AG20443 (cell line): Measurements from ENCODE around the gene MTF1.
"Not testable (repeated sequence)": the region's sequence is repeated elsewhere in the genome, so short reads cannot be mapped to it uniquely, and the experiment has no call there.

Experiments used
- DNase-seq: peaks from one replicate; pipeline ENCODE4 v3.0.0; 2012; ENCODE audit warnings: low spot score, mixed read lengths

Gene MTF1

GRCh38 chr1:37859507-37860345 lies at the start of gene MTF1:
MTF1 (minus strand) TSS chr1:37859592; CDS start chr1:37857658, 1,934 bp downstream.
- DNase-seq = peak; percentile 99

DNA sequence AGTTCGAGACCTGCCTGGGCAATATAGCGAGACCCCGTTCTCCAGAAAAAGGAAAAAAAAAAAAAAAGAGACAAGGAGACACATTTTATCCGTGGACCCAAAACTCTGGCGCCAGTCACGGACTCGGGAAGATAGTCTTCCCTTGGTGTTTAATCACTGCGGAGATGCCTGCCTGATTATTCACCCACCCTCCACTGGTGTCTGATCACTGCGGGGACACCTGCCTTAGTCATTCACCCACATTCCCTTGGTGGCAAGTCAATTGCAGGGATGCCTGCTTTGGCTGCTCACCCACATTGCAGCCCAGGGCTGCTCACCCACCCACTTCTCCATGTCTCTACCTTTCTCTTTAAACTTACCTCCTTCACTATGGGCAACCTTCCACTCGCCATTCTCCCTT lies 49.1 kb upstream of the MTF1 start:
- DNase-seq = not testable (repeated sequence)

GRCh38 chr1:37907416-37908125 lies 48.2 kb upstream of the MTF1 start:
- not testable (repeated sequence) for DNase-seq

DNA sequence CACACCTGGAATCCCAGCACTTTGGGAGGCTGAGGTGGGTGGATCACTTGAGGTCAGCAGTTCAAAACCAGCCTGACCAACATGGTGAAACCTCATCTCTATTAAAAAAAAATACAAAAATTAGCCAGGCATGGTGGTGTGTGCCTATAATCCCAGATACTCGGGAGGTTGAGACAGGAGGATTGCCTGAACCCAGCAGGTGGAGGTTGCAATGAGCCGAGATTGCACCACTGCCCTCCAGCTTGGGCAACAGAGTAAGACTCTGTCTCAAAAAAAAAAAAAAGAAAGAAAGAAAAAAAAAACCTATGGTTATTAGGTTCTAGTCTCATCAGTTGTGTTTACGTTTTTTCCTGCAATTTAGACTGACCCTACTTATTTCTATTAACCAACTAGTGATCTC lies 47.2 kb upstream of the MTF1 start:
- not testable (repeated sequence) for DNase-seq

DNA sequence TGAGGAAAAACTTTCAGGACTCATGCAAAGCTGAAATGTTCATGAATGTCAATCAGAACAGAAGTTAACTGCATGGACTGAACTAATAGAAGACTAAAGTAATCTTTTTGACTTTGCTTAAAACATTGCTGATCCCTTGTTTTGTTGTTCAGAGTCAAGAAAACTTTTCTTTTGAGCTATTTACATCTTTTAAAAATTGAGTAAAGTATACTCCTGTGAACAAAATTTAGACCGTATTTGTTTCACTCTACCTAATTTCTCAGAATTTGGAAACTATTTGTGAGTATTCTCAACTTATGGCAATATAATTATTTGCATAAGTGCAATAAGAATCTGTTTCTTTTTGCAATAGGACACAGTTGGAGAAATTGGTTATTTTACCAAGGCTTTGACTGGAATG lies 46.3 kb upstream of the MTF1 start:
- no peak for DNase-seq

- not testable (repeated sequence) for DNase-seq
Observed at GRCh38 chr1:37903921-37904320, 44.5 kb upstream of the MTF1 start.

- DNase-seq = no peak
Observed at GRCh38 chr1:37902983-37903382, 43.6 kb upstream of the MTF1 start.

DNA sequence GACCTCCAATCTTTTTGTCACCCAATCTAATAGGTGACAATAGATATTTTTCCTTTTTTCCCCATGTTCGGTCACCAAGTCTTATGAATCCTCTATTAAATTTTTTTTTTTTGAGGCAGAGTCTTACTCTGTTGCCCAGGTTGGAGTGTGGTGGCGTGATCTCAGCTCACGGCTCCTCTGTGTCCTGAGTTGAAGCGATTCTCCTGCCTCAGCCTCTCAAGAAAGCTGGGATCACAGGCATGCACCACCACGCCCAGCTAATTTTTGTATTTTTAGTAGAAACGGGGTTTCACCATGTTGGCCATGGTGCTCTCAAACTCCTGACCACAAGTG lies 42.5 kb upstream of the MTF1 start:
- no peak for DNase-seq

- DNase-seq = no peak
Observed at GRCh38 chr1:37901191-37901892, 42.0 kb upstream of the MTF1 start.

DNA sequence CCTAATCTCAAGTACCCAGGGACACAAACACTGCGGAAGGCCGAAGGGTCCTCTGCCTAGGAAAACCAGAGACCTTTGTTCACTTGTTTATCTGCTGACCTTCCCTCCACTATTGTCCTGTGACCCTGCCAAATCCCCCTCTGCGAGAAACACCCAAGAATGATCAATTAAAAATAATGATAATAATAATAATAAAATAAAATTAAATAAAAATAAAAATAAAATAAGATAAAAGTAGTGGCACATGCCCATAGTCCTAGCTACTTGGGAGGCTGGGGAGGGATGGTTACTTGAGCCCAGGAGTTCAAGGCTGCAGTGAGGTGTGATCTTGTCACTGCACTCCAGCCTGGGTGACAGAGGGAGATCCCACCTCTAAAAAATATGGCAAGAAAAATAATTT lies 38.2 kb upstream of the MTF1 start:
- DNase-seq = not testable (repeated sequence)

DNA sequence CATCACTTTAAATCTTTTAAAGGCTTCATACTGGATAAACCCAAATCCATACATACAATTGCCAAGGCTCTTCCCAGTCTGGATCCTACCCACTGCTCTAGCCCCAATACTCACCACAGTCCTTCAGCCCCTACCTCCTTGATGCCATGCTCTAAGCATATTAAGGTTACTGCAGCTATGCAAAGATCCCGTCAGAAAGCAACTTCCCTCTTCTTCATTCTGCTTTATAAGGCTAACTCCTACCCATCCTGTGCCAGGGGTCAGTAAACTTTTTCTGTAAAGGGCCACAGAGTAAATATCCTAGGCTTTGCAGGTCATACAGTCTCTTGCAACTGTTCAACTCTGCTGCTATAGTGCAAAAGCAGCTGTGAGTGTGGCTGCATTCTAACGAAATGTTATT lies 34.3 kb upstream of the MTF1 start:
- no peak for DNase-seq

DNA sequence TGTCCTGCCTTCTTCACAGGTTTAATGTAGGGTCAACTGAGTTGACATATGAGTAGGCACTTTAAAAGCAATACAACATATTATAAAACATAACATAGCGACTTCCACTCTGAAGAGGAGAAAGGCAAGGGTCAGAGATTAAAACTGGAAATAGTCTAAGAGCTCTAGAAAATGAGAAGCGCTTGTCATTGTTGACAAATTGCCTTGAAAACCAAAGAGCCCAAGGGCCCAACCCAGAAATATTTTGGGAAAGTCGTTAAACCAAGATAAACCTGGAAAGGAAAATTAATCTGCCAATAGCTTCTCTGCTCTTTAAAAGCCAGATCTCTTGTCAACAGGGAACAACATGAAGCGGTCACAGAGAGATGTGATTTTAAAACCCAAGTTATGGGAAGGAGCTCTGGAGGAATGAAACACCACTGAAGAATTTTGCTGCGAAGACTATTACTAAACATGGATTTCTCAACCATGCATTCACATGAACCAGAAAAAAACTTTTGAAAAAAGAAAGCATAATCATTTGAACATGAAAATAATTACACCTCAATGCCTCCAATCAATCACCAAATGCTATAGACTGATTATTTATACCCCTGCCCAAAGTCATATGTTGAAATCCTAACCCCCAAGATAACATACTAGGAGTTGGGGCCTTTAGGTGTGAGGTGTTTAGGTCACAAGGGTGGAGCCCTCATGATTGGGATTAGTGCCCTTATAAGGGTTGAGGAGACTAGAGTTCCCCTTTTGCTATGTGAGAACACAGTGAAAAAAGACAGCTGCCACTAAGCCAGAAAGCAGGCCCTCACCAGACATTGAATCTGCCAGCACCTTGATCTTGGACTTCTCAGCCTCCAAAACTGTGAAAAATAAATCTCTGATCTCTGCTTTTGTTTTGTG lies 33.0 kb upstream of the MTF1 start:
- peak; percentile 49 for DNase-seq

GRCh38 chr1:37890378-37891014 lies 31.1 kb upstream of the MTF1 start:
- peak; percentile 24 for DNase-seq

GRCh38 chr1:37888022-37888700 lies 28.8 kb upstream of the MTF1 start:
- no peak for DNase-seq

DNA sequence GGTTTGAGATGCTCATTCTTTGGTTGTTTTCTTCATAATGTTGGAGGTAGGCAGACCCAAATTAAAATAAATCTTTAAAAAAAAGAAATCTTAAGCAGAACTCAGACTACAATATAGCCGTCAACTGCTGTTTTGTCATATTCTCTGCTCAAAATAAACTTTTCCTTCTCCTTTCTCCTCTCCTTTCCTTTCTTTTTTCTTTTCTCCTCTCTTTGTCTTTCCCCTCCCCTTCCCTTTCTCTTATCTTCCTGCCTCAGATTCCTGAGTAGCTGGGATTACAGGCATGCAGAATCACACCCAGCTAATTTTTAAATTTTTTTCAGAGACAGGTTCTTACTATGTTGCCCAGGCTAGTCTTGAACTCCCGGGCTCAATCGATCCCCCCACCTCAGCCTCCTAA lies 24.8 kb upstream of the MTF1 start:
- DNase-seq = no peak

DNA sequence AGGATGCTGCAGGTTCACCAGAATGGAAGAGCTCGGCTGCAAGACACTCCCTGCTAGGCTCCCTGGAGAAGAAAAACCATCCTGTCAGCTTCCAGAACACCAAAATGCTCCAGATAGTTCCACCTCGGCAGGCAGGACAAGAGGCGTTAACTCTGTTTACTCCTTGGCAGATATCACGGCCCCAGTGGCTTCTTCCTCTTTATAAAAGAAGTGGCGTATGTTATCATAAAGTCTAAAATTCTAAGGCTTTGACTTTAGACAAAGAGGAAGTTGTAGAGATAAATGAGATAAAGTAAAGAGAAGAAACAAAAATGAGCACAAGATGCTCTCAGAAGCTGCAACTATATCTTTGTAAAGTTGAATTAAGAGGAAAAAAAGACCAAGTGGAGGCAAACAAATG lies 24.3 kb upstream of the MTF1 start:
- no peak for DNase-seq

DNA sequence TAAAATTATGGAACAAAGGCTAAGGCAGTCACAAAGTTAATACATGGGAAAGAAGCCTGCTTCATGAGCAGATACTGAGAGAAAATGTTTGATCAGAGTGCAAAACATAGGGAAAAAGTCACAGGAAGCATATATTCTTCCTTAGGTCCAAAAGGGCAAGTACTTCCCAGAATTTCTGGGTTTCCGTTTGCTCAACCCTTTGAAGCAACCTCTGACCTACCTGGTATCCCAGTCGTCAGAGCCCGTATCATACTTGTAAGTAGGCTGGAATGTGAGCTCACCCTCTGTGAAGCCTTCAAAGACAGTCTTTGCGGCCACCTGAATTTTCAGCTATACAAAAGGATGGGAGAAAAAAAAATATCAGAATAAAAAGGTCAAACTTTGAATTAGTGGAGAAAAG lies 20.5 kb upstream of the MTF1 start:
- DNase-seq = no peak

GRCh38 chr1:37878071-37878470 lies 18.7 kb upstream of the MTF1 start:
- no peak for DNase-seq

DNA sequence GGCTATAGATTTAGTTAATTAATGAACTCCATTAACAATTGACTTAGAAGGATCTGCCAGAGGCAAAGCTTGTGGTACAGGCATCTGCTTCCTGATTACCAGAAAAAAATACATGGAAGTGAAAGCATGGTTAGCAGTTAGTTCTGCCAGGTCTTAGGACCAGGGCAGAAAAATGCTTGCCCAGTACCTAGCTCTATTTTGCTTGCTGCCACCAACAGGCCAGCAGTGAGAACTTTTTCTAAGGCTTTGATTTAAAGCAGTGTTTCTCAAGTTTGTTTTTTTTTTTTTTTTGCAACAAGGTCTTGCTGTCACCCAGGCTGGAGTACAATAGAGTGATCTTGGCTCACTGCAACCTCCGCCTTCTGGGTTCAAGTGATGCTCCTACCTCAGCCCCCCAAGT lies 16.4 kb upstream of the MTF1 start:
- no peak for DNase-seq

- no peak for DNase-seq
Observed at GRCh38 chr1:37872692-37873091, 13.3 kb upstream of the MTF1 start.

DNA sequence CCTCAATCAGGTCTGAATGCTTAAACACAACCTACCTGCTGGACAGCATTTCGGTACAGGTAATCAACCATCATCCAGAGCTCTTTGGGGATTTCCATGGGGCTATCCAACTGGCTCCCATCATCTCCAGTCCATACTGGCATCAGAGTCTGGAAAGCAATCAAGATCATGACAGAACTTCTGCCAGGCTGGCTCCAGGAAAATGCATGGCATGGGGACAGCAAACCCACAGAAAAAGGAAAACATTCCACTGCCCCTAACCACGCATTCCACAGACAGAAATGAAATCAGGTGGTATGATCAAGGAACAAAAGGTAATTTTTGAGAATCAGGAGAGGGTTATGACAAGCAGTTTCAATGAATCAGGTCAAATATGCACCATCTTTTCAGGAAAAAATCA lies 9.1 kb upstream of the MTF1 start:
- no peak for DNase-seq
